Prostate gland (tissue), 2 donors: ENCODE results near the gene MKLN1. TPM values are rescaled to one million over a fixed set of nuclear protein-coding genes. Genes with fewer than 3 reads are reported as not detected.
"Not testable (repeated sequence)": the region's sequence is repeated elsewhere in the genome, so short reads cannot be mapped to it uniquely, and the experiment has no call there.

Experiments
- DNase-seq: peaks from one replicate; pipeline ENCODE4 v3.0.0-alpha.2; 2019; ENCODE audit warnings: low spot score
- H3K27ac ChIP-seq, 2 donors: fragments of 200-600 bp; sonication (generic); 2 replicates each; pipeline ENCODE4 v1.5.1; 2017 to 2019
- H3K27me3 ChIP-seq: fragments of 200-600 bp; sonication (generic); replicated peaks from 2 replicates; pipeline ENCODE4 v1.5.1; 2019; ENCODE audit not compliant: insufficient read depth
- H3K36me3 ChIP-seq, 2 donors: fragments of 200-600 bp; sonication (generic); 1 replicate in 1 of 2; 2 replicates in 1 of 2; pipeline versions ENCODE4 v1.5.1 to v1.8.1; 2017 to 2019
- H3K4me1 ChIP-seq: fragments of 200-600 bp; sonication (generic); replicated peaks from 2 replicates; pipeline ENCODE4 v1.5.1; 2019
- H3K4me3 ChIP-seq, 2 donors: fragments of 200-600 bp; sonication (generic); 2 replicates each; pipeline ENCODE4 v1.5.1; 2017 to 2019
- H3K9me3 ChIP-seq: fragments of 200-600 bp; sonication (generic); 2 replicates; pipeline ENCODE4 v1.5.1; 2017
- CTCF ChIP-seq, 4 experiments: fragments of 200-600 bp in 2 of 4; fragments of 450-650 bp in 2 of 4; sonication (generic) in 2 of 4; IDR thresholded peaks; 1 replicate in 3 of 4; 2 replicates in 1 of 4; pipeline ENCODE4 v1.5.1; 2016 to 2019; ENCODE audit warnings: antibody characterized with exemption in 4 of 4, mild to moderate bottlenecking in 2 of 4, moderate library complexity in 2 of 4
- POLR2A ChIP-seq: fragments of 450-650 bp; IDR thresholded peaks from one replicate; pipeline ENCODE4 v1.6.1; 2016; ENCODE audit warnings: antibody characterized with exemption, mild to moderate bottlenecking
- POLR2AphosphoS5 ChIP-seq: sonication (generic); formaldehyde crosslinking; IDR thresholded peaks from one replicate; pipeline ENCODE4 v1.6.1; 2017; ENCODE audit warnings: antibody characterized with exemption
- WGBS: methylation state at CpG from one replicate; pipeline ENCODE4 v1.1.5; 2018; 5-methylcytosine and 5-hydroxymethylcytosine counted together
- intact Hi-C: fragments of 100-400 bp; cut with DNase I; formaldehyde crosslinking; loops from one replicate; pipeline ENCODE4 v1.14.2; 2022
- total RNA-seq, 2 donors: library from RNA; depleted of rRNA; stranded (reverse); fragments of >200 nt; gene quantifications; one replicate each; pipeline ENCODE4 v1.1.0, GENCODE V29; 2016

Gene MKLN1
- total RNA-seq, 2 donors from 2014 or later = 53.1 to 58.1 TPM

DNA sequence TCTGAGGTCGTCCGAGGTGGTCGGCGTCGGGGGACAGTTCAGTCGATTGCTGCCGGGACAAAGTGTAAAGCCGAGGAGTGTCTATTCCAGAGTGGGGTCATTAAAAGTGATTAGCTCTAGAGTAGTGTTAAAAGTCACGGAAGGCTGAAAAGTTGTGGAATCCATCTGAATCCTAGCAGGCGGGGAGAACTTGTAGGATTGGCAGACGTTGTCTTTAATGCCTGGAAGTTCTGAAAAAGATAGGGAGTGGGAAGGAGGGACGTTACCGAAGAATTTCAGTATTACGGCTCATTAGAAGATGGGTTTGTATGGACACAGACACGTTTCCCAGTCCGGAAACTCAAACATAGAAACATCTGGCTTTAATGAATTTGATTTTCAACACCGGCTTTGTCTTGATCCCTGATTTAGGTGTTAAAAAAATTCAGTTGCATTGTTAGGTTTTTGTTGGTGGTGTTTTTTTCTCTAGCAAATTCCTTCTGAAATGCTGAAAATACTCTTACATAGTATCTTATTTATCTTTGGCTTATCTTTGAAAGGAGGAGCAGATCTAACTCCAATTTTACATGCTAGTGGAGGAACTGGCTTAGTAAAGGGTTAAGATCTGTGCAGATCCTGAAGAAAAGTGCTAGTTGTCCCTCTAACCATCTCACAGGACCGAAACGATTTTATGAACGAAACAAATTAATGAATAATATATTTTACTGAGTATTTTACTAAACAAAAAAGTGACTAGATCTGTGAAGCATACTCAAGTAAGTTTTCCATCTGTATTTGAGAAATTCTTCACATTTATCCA lies 900 bp downstream of the MKLN1 start:
- no peaks in the 10 kb centered on the region for H3K9me3 ChIP-seq
- H3K4me3 ChIP-seq = peak overlapping the region; percentile 86 to 93
- TF ChIP-seq POLR2AphosphoS5 = no peak
- no peak for TF ChIP-seq CTCF (IDR thresholded peaks at IDR 0.05)
- no peak for TF ChIP-seq POLR2A
- intact Hi-C loops = no loop called here
- H3K36me3 ChIP-seq = no peaks in the 10 kb centered on the region
- WGBS = 2% methylated on average over 20 of the region's 20 CpGs
- no peak for DNase-seq
- H3K4me1 ChIP-seq = peaks cover 8% of the 10 kb centered on the region
- H3K27me3 ChIP-seq = no peaks in the 10 kb centered on the region
- peak overlapping the region; percentile 97 to 98 for H3K27ac ChIP-seq

GRCh38 chr7:131329176-131329570 lies 1.5 kb downstream of the MKLN1 start:
- no peak for TF ChIP-seq CTCF (IDR thresholded peaks at IDR 0.05)
- TF ChIP-seq POLR2A = no peak
- TF ChIP-seq POLR2AphosphoS5 = no peak
- H3K27me3 ChIP-seq = no peaks in the 10 kb centered on the region
- H3K9me3 ChIP-seq = no peaks in the 10 kb centered on the region
- peaks cover 8% of the 10 kb centered on the region for H3K4me1 ChIP-seq
- peak overlapping the region; percentile 86 to 93 for H3K4me3 ChIP-seq
- WGBS = 43% methylated on average over 1 of the region's 1 CpG
- DNase-seq = no peak
- peak overlapping the region; percentile 97 to 98 for H3K27ac ChIP-seq
- H3K36me3 ChIP-seq = no peaks in the 10 kb centered on the region
- intact Hi-C loops = no loop called here

- intact Hi-C loops = no loop called here
- WGBS = 32% methylated on average over 4 of the region's 4 CpGs
- Histone ChIP-seq H3K4me1 (peaks cover 8% of the 10 kb centered on the region), H3K36me3 (no peaks in the 10 kb centered on the region), H3K27me3 (no peaks in the 10 kb centered on the region), H3K4me3 (peak overlapping the region in 1 of 2 donors; percentile 93), H3K27ac (peak overlapping the region; percentile 97 to 98), H3K9me3 (no peaks in the 10 kb centered on the region)
- TF ChIP-seq POLR2AphosphoS5 (no peak), CTCF (IDR thresholded peaks at IDR 0.05) (no peak), POLR2A (no peak)
- no peak for DNase-seq
Measured at GRCh38 chr7:131330299-131330698, 2.6 kb downstream of the MKLN1 start.

- Histone ChIP-seq H3K4me3 (no peak overlapping the region), H3K9me3 (no peaks in the 10 kb centered on the region), H3K27ac (no peak overlapping the region), H3K27me3 (no peaks in the 10 kb centered on the region), H3K4me1 (peaks cover 8% of the 10 kb centered on the region), H3K36me3 (no peaks in the 10 kb centered on the region)
- TF ChIP-seq POLR2AphosphoS5 (no peak), POLR2A (no peak), CTCF (IDR thresholded peaks at IDR 0.05) (no peak)
- intact Hi-C loops = no loop called here
- no peak for DNase-seq
- 80% methylated on average over 1 of the region's 1 CpG for WGBS
Measured at GRCh38 chr7:131331806-131332205, 4.1 kb downstream of the MKLN1 start.

DNA sequence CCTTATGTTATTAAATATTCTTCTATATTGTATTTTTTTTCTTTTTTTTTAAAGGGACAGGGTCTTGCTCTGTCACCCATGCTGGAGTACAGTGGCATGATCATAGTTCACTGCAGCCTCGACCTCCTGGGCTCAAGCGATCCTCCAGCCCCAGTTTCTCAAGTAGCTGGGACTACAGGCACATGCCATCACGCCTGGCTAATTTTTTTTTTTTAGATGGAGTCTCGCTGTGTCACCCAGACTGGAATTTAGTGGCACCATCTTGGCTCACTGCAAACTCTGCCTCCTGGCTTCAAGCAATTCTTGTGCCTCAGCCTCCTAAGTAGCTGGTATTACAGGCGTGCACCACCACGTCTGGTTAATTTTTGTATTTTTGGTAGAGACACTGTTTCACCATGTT lies 5.1 kb downstream of the MKLN1 start:
- 98% methylated on average over 6 of the region's 6 CpGs for WGBS

More for the DNA sequence above, 5.1 kb downstream of the MKLN1 start:
- H3K36me3 ChIP-seq, intact Hi-C loops, DNase-seq, H3K9me3 ChIP-seq, H3K4me3 ChIP-seq, H3K4me1 ChIP-seq, H3K27me3 ChIP-seq, H3K27ac ChIP-seq: not testable (repeated sequence)
